DOHH2 (cell line): Measurements from ENCODE around the gene PWWP2A.

Experiments used
- H3F3A ChIP-seq: fragments of 200-600 bp; sonication (generic), shearing (Covaris generic); 2 replicates; pipeline ENCODE4 v1.6.0; 2016; ENCODE audit warnings: antibody characterized with exemption, mild to moderate bottlenecking; ENCODE audit not compliant: control insufficient read depth, insufficient read depth
- H3K27ac ChIP-seq: fragments of 200-600 bp; sonication (generic); 2 replicates; pipeline ENCODE4 v1.5.1; 2014; ENCODE audit warnings: low read depth, mild to moderate bottlenecking, low read length, moderate library complexity
- H3K27me3 ChIP-seq: fragments of 200-600 bp; sonication (generic); 2 replicates; pipeline ENCODE4 v1.6.1; 2014; ENCODE audit warnings: mild to moderate bottlenecking, low read length, mixed read lengths; ENCODE audit not compliant: control insufficient read depth
- H3K36me3 ChIP-seq: fragments of 200-600 bp; sonication (generic); 2 replicates; pipeline ENCODE4 v1.6.1; 2014; ENCODE audit warnings: mild to moderate bottlenecking, low read length, moderate library complexity, mixed read lengths; ENCODE audit not compliant: control insufficient read depth
- H3K4me1 ChIP-seq: fragments of 200-600 bp; sonication (generic); 2 replicates; pipeline ENCODE4 v1.6.1; 2014; ENCODE audit warnings: mild to moderate bottlenecking, low read length, mixed read lengths; ENCODE audit not compliant: control insufficient read depth
- H3K4me2 ChIP-seq: fragments of 200-600 bp; sonication (generic); 2 replicates; pipeline ENCODE4 v1.6.0; 2014; ENCODE audit warnings: mild to moderate bottlenecking, low read length, moderate library complexity
- H3K4me3 ChIP-seq: fragments of 200-600 bp; sonication (generic); 2 replicates; pipeline ENCODE4 v1.5.1; 2014; ENCODE audit warnings: mild to moderate bottlenecking, low read length, mixed read lengths
- H3K79me2 ChIP-seq: fragments of 200-600 bp; sonication (generic); 2 replicates; pipeline ENCODE4 v1.6.1; 2014; ENCODE audit warnings: mild to moderate bottlenecking, low read length, mixed read lengths; ENCODE audit not compliant: control insufficient read depth
- H3K9me2 ChIP-seq: fragments of 200-600 bp; sonication (generic); replicated peaks from 2 replicates; pipeline ENCODE4 v1.6.1; 2014; ENCODE audit warnings: mild to moderate bottlenecking, low read length, mixed read lengths; ENCODE audit not compliant: control insufficient read depth
- H3K9me3 ChIP-seq: fragments of 200-600 bp; sonication (generic); 2 replicates; pipeline ENCODE4 v1.6.1; 2014; ENCODE audit warnings: antibody characterized with exemption, low read length, mixed read lengths; ENCODE audit not compliant: control insufficient read depth, insufficient read depth
- H4K20me1 ChIP-seq: fragments of 200-600 bp; sonication (generic); 2 replicates; pipeline ENCODE4 v1.6.0; 2014; ENCODE audit warnings: low read depth, mild to moderate bottlenecking, antibody characterized with exemption, low read length, moderate library complexity; ENCODE audit not compliant: control insufficient read depth, insufficient read depth
- CTCF ChIP-seq: fragments of 200-600 bp; sonication (generic); IDR thresholded peaks from one replicate; pipeline ENCODE4 v1.5.1; 2014; ENCODE audit warnings: antibody characterized with exemption, mild to moderate bottlenecking, low read depth, low read length; ENCODE audit not compliant: poor library complexity, severe bottlenecking
- EZH2phosphoT487 ChIP-seq: fragments of 200-600 bp; sonication (generic); IDR thresholded peaks from 2 replicates; pipeline ENCODE4 v1.6.1; 2017; ENCODE audit warnings: borderline replicate concordance, mild to moderate bottlenecking, antibody characterized with exemption, low read length, moderate library complexity, mixed read lengths

PWWP2A gene

GRCh38 chr5:160155017-160155750, 35.9 kb upstream of the PWWP2A start:
- Histone ChIP-seq H3K79me2 (no peaks in the 10 kb centered on the region), H3K27ac (no peak overlapping the region), H3F3A (no peaks in the 10 kb centered on the region), H3K4me2 (no peak overlapping the region), H3K9me3 (no peaks in the 10 kb centered on the region), H3K36me3 (no peaks in the 10 kb centered on the region), H3K4me1 (peaks cover 5% of the 10 kb centered on the region), H4K20me1 (no peaks in the 10 kb centered on the region), H3K4me3 (no peak overlapping the region), H3K27me3 (peaks cover 9% of the 10 kb centered on the region), H3K9me2 (no peaks in the 10 kb centered on the region)
- TF ChIP-seq CTCF (no peak), EZH2phosphoT487 (no peak)

GRCh38 chr5:160152901-160153300, 33.7 kb upstream of the PWWP2A start:
- H3K79me2 ChIP-seq, result no peaks in the 10 kb centered on the region
- H3K4me1 ChIP-seq, result no peaks in the 10 kb centered on the region
- no peaks in the 10 kb centered on the region for H3K9me2 ChIP-seq
- TF ChIP-seq CTCF (no peak), EZH2phosphoT487 (no peak)
- H3F3A ChIP-seq, result no peaks in the 10 kb centered on the region
- no peaks in the 10 kb centered on the region for H3K9me3 ChIP-seq
- H3K4me3 ChIP-seq, result no peak overlapping the region
- no peaks in the 10 kb centered on the region for H4K20me1 ChIP-seq
- H3K27me3 ChIP-seq, result peaks cover 8% of the 10 kb centered on the region
- H3K27ac ChIP-seq, result no peak overlapping the region
- H3K36me3 ChIP-seq, result no peaks in the 10 kb centered on the region
- no peak overlapping the region for H3K4me2 ChIP-seq

- H3K4me1 ChIP-seq, result no peaks in the 10 kb centered on the region
- no peaks in the 10 kb centered on the region for H4K20me1 ChIP-seq
- H3K79me2 ChIP-seq, result no peaks in the 10 kb centered on the region
- H3K9me3 ChIP-seq, result no peaks in the 10 kb centered on the region
- no peak overlapping the region for H3K27ac ChIP-seq
- no peak for TF ChIP-seq EZH2phosphoT487
- no peak for TF ChIP-seq CTCF
- no peaks in the 10 kb centered on the region for H3K9me2 ChIP-seq
- no peaks in the 10 kb centered on the region for H3F3A ChIP-seq
- H3K36me3 ChIP-seq, result no peaks in the 10 kb centered on the region
- H3K4me3 ChIP-seq, result no peak overlapping the region
- H3K4me2 ChIP-seq, result no peak overlapping the region
- H3K27me3 ChIP-seq, result peaks cover 6% of the 10 kb centered on the region
Observed at GRCh38 chr5:160152287-160152686, 33.0 kb upstream of the PWWP2A start.
